ENCODE results near the gene CCM2. TPM values are rescaled to one million over a fixed set of nuclear protein-coding genes. Genes with fewer than 3 reads are reported as not detected.

The CCM2 gene
- total RNA-seq, 1 experiment from 2014 or later, result 42.5 TPM

- H2AFZ ChIP-seq (ENCODE audit: low read length), result no peak overlapping the region
- H3K27ac ChIP-seq (ENCODE audit: low read length), result no peak overlapping the region
- H3K4me2 ChIP-seq (ENCODE audit: low read depth, low read length, poor library complexity, severe bottlenecking), result no peak overlapping the region
- H3K79me2 ChIP-seq (ENCODE audit: low read length), result peaks cover 24% of the 10 kb centered on the region
- H3K4me1 ChIP-seq (ENCODE audit: low read length), result peaks cover 13% of the 10 kb centered on the region
- H3K27me3 ChIP-seq (ENCODE audit: low read length), result no peaks in the 10 kb centered on the region
- H3K9ac ChIP-seq (ENCODE audit: low read length), result no peak overlapping the region
- H3K4me3 ChIP-seq (ENCODE audit: low read length), result no peak overlapping the region
- H3K9me2 ChIP-seq (replicated peaks; ENCODE audit: insufficient read depth, low read length), result no peaks in the 10 kb centered on the region
- no peak for DNase-seq
- H3K9me3 ChIP-seq (ENCODE audit: low read length), result no peaks in the 10 kb centered on the region
- peaks cover 16% of the 10 kb centered on the region for H4K20me1 ChIP-seq (ENCODE audit: insufficient read depth, low read depth, low read length)
- peaks cover 27% of the 10 kb centered on the region; the same call in 1 of the 2 replicates for H3K36me3 ChIP-seq (ENCODE audit: insufficient read depth, low read length)
Observed at GRCh38 chr7:45068236-45069023, 68.4 kb downstream of the CCM2 start.

DNA sequence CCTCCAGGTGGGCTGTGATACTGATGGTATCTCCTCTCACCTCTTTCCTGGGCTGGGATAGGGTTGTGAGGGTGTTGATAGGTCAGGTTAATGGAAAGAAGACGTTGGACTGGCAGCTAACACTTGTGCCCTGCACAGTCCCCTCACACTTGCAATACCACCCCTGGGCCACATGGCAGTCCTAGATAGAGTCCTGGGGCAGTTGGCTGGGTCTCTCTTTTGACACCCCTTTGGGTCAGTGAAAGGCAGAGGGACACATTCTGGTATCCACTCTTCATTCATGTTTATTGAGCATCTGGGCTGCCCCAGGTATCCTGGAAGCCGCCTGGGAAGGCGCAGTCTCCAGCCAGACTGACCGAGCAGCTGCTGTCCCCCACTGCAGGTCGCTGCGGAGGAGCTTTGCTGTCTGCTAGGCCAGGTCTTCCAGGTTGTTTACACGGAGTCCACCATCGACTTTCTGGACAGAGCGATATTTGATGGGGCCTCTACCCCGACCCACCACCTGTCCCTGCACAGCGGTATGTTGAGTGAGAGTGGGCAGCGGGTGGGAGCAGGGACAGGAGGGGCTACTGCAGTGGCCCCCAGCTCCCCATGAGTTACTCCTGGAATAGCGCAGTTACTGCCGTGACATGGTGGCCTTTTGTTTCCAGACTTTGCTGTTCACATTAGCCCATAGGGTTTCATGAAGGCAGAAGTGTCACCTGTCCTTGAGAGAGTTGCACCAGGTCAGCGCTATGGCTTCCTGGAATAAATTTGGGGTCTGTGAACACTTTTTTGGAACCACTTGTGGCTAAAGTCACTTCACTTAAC is 69.6 kb downstream of the CCM2 start:
- Histone ChIP-seq H3K9me3 (ENCODE audit: low read length) (no peaks in the 10 kb centered on the region), H2AFZ (ENCODE audit: low read length) (no peak overlapping the region), H3K4me2 (ENCODE audit: low read depth, low read length, poor library complexity, severe bottlenecking) (no peak overlapping the region), H3K79me2 (ENCODE audit: low read length) (peaks cover 12% of the 10 kb centered on the region), H3K36me3 (ENCODE audit: insufficient read depth, low read length) (peaks cover 20% of the 10 kb centered on the region; the same call in 1 of the 2 replicates), H3K4me1 (ENCODE audit: low read length) (peaks cover 13% of the 10 kb centered on the region), H3K27me3 (ENCODE audit: low read length) (no peaks in the 10 kb centered on the region), H3K4me3 (ENCODE audit: low read length) (no peak overlapping the region), H3K9me2 (replicated peaks; ENCODE audit: insufficient read depth, low read length) (no peaks in the 10 kb centered on the region), H3K27ac (ENCODE audit: low read length) (no peak overlapping the region), H3K9ac (ENCODE audit: low read length) (no peak overlapping the region), H4K20me1 (ENCODE audit: insufficient read depth, low read depth, low read length) (peaks cover 16% of the 10 kb centered on the region)
- no peak for DNase-seq

GRCh38 chr7:45070254-45070642 is 70.2 kb downstream of the CCM2 start:
- Histone ChIP-seq H3K4me2 (ENCODE audit: low read depth, low read length, poor library complexity, severe bottlenecking) (no peak overlapping the region), H3K27me3 (ENCODE audit: low read length) (no peaks in the 10 kb centered on the region), H2AFZ (ENCODE audit: low read length) (no peak overlapping the region), H3K9ac (ENCODE audit: low read length) (no peak overlapping the region), H3K9me2 (replicated peaks; ENCODE audit: insufficient read depth, low read length) (no peaks in the 10 kb centered on the region), H3K36me3 (ENCODE audit: insufficient read depth, low read length) (peaks cover 20% of the 10 kb centered on the region; the same call in 1 of the 2 replicates), H3K79me2 (ENCODE audit: low read length) (peaks cover 7% of the 10 kb centered on the region), H3K9me3 (ENCODE audit: low read length) (no peaks in the 10 kb centered on the region), H3K4me3 (ENCODE audit: low read length) (no peak overlapping the region), H3K27ac (ENCODE audit: low read length) (no peak overlapping the region), H4K20me1 (ENCODE audit: insufficient read depth, low read depth, low read length) (peaks cover 16% of the 10 kb centered on the region), H3K4me1 (ENCODE audit: low read length) (peaks cover 13% of the 10 kb centered on the region)
- DNase-seq, result no peak

- Histone ChIP-seq H4K20me1 (ENCODE audit: insufficient read depth, low read depth, low read length) (peaks cover 23% of the 10 kb centered on the region), H2AFZ (ENCODE audit: low read length) (no peak overlapping the region), H3K4me3 (ENCODE audit: low read length) (no peak overlapping the region), H3K4me2 (ENCODE audit: low read depth, low read length, poor library complexity, severe bottlenecking) (no peak overlapping the region), H3K9me2 (replicated peaks; ENCODE audit: insufficient read depth, low read length) (no peaks in the 10 kb centered on the region), H3K9ac (ENCODE audit: low read length) (no peak overlapping the region), H3K9me3 (ENCODE audit: low read length) (no peaks in the 10 kb centered on the region), H3K27me3 (ENCODE audit: low read length) (no peaks in the 10 kb centered on the region), H3K4me1 (ENCODE audit: low read length) (peaks cover 13% of the 10 kb centered on the region), H3K36me3 (ENCODE audit: insufficient read depth, low read length) (peaks cover 18% of the 10 kb centered on the region; the same call in 1 of the 2 replicates), H3K27ac (ENCODE audit: low read length) (no peak overlapping the region), H3K79me2 (ENCODE audit: low read length) (peaks cover 4% of the 10 kb centered on the region)
- DNase-seq, result no peak
Observed at GRCh38 chr7:45071528-45071927, 71.5 kb downstream of the CCM2 start.

DNA sequence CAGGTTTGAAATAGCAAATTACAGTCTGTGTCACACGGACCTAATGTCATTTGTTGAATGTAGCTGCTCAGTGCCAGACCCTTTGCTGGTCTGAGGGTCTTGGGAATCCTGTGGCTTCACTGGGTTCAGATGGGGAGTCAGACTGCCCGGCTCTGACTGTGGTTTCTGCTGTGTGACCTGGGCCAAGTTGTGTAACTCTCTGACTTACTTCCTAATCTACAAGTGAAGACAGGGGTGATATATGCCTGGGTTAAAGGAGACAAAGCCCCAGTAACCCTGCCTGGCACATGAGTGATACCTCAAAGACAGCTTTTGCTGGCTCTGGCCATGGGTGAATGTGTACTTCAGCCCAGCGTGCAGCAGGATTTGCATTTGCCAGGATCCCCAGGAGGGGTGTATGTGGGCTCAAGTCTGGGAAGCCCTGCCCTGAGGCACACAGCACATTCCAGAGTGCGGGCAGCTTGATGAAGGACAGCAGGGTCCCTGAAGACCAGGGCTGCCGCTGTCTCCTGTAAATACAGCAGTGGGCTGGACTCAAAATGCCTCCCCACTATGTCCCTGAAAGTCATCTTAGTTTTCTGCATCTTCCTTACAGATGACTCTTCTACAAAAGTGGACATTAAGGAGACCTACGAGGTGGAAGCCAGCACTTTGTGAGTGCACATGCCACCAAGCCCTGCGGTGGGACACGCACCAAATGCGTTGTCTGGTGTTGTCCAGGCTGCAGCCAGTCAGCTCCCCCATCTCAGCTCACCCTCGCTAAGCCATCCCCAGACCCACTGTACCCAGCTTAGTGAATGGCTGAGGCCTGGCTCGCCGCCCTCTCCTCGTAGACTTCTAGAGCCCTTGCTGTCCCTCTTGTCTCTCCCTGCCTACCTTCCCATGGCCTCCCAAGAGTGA is 72.4 kb downstream of the CCM2 start:
- Histone ChIP-seq H3K4me2 (ENCODE audit: low read depth, low read length, poor library complexity, severe bottlenecking) (no peak overlapping the region), H3K27me3 (ENCODE audit: low read length) (no peaks in the 10 kb centered on the region), H2AFZ (ENCODE audit: low read length) (no peak overlapping the region), H3K79me2 (ENCODE audit: low read length) (peaks cover 3% of the 10 kb centered on the region; the same call in 1 of the 2 replicates), H3K4me1 (ENCODE audit: low read length) (peaks cover 13% of the 10 kb centered on the region), H3K9me2 (replicated peaks; ENCODE audit: insufficient read depth, low read length) (no peaks in the 10 kb centered on the region), H3K27ac (ENCODE audit: low read length) (no peak overlapping the region), H3K4me3 (ENCODE audit: low read length) (no peak overlapping the region), H3K36me3 (ENCODE audit: insufficient read depth, low read length) (peaks cover 20% of the 10 kb centered on the region), H3K9me3 (ENCODE audit: low read length) (no peaks in the 10 kb centered on the region), H4K20me1 (ENCODE audit: insufficient read depth, low read depth, low read length) (peaks cover 22% of the 10 kb centered on the region), H3K9ac (ENCODE audit: low read length) (no peak overlapping the region)
- no peak for DNase-seq

- Histone ChIP-seq H3K27ac (ENCODE audit: low read length) (no peak overlapping the region), H2AFZ (ENCODE audit: low read length) (no peak overlapping the region), H3K27me3 (ENCODE audit: low read length) (no peaks in the 10 kb centered on the region), H3K4me3 (ENCODE audit: low read length) (no peak overlapping the region), H3K9me2 (replicated peaks; ENCODE audit: insufficient read depth, low read length) (no peaks in the 10 kb centered on the region), H3K36me3 (ENCODE audit: insufficient read depth, low read length) (peaks cover 20% of the 10 kb centered on the region), H3K9me3 (ENCODE audit: low read length) (no peaks in the 10 kb centered on the region), H3K4me1 (ENCODE audit: low read length) (peaks cover 12% of the 10 kb centered on the region), H3K4me2 (ENCODE audit: low read depth, low read length, poor library complexity, severe bottlenecking) (no peak overlapping the region), H3K79me2 (ENCODE audit: low read length) (no peaks in the 10 kb centered on the region), H4K20me1 (ENCODE audit: insufficient read depth, low read depth, low read length) (peaks cover 19% of the 10 kb centered on the region; the same call in 1 of the 2 replicates), H3K9ac (ENCODE audit: low read length) (no peak overlapping the region)
- no peak for DNase-seq
Observed at GRCh38 chr7:45073031-45073785, 73.2 kb downstream of the CCM2 start.

DNA sequence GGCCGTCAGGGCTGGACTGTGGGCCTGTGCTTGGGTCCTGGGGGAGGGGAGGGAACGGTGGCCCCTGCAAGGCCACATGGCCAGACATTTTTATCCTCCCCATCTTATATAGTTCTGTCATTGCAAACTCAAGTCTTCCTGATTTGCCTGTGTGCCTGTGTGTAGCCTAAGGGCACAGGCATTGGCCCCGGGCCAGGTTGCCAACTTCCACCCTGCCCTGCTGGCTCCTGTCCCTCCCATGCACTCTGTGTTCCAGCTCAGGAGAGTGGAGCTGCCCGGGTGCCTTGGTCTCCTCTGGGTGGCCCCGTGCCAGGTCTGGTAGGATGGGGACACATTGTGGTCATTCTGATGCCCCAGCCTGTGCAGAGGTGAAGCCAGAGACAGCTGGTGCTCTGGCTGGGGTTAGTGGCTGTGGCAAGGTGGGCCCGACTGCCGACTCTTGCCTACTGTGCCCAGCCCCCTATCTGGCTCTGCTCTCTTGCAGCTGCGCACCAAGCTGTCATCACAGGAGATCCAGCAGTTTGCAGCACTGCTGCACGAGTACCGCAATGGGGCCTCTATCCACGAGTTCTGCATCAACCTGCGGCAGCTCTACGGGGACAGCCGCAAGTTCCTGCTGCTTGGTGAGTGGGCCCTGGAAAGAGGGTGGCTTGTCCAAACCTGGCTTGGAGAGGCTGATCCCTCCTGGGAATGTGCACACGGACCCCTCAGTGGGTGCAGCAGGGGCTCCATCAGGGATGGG is 74.0 kb downstream of the CCM2 start:
- Histone ChIP-seq H3K9ac (ENCODE audit: low read length) (no peak overlapping the region), H3K27me3 (ENCODE audit: low read length) (no peaks in the 10 kb centered on the region), H3K36me3 (ENCODE audit: insufficient read depth, low read length) (peaks cover 20% of the 10 kb centered on the region), H3K4me1 (ENCODE audit: low read length) (peaks cover 5% of the 10 kb centered on the region), H3K79me2 (ENCODE audit: low read length) (no peaks in the 10 kb centered on the region), H4K20me1 (ENCODE audit: insufficient read depth, low read depth, low read length) (peaks cover 11% of the 10 kb centered on the region; the same call in 1 of the 2 replicates), H2AFZ (ENCODE audit: low read length) (no peak overlapping the region), H3K9me2 (replicated peaks; ENCODE audit: insufficient read depth, low read length) (no peaks in the 10 kb centered on the region), H3K9me3 (ENCODE audit: low read length) (no peaks in the 10 kb centered on the region), H3K4me2 (ENCODE audit: low read depth, low read length, poor library complexity, severe bottlenecking) (no peak overlapping the region), H3K27ac (ENCODE audit: low read length) (no peak overlapping the region), H3K4me3 (ENCODE audit: low read length) (no peak overlapping the region)
- no peak for DNase-seq

Measured in Karpas-422 (cell line).